GM23338 (cell line): ENCODE data around the gene MAGI1. TPM values are rescaled to one million over a fixed set of nuclear protein-coding genes. Genes with fewer than 3 reads are reported as not detected.

Source experiments
- ATAC-seq: fragments of 200-7000 bp; cut with Tn5 transposase; 3 replicates; pipeline ENCODE4 v1.9.1; 2020
- DNase-seq: peaks from one replicate; pipeline ENCODE4 v3.0.0-alpha.2; 2015; ENCODE audit warnings: low spot score
- H2AFZ ChIP-seq: fragments of 200-600 bp; sonication (generic); 2 replicates; pipeline ENCODE4 v1.8.0; 2016; ENCODE audit warnings: antibody characterized with exemption, mild to moderate bottlenecking, moderate library complexity
- H3F3A ChIP-seq: fragments of 200-600 bp; sonication (generic); replicated peaks from 2 replicates; pipeline ENCODE4 v1.8.0; 2017; ENCODE audit warnings: antibody characterized with exemption, mixed run types, low read depth
- H3K27ac ChIP-seq: fragments of 200-600 bp; sonication (generic); 2 replicates; pipeline ENCODE4 v1.6.1; 2016; ENCODE audit warnings: low read depth
- H3K27me3 ChIP-seq: fragments of 200-600 bp; sonication (generic); 2 replicates; pipeline ENCODE4 v1.8.0; 2016; ENCODE audit warnings: mild to moderate bottlenecking, mixed run types, moderate library complexity; ENCODE audit not compliant: insufficient read depth
- H3K36me3 ChIP-seq: fragments of 200-600 bp; sonication (generic); 2 replicates; pipeline ENCODE4 v1.8.0; 2016; ENCODE audit warnings: mild to moderate bottlenecking; ENCODE audit not compliant: insufficient read depth
- H3K4me1 ChIP-seq: fragments of 200-600 bp; sonication (generic); 2 replicates; pipeline ENCODE4 v1.8.0; 2016; ENCODE audit warnings: mild to moderate bottlenecking, moderate library complexity; ENCODE audit not compliant: insufficient read depth
- H3K4me2 ChIP-seq: fragments of 200-600 bp; sonication (generic); 2 replicates; pipeline ENCODE4 v1.7.1; 2017; ENCODE audit warnings: mixed run types
- H3K4me3 ChIP-seq: fragments of 200-600 bp; sonication (generic); 2 replicates; pipeline ENCODE4 v1.6.1; 2016; ENCODE audit warnings: mixed run types
- H3K79me2 ChIP-seq: fragments of 200-600 bp; sonication (generic); replicated peaks from 2 replicates; pipeline ENCODE4 v1.8.0; 2017; ENCODE audit warnings: mild to moderate bottlenecking; ENCODE audit not compliant: insufficient read depth
- H3K9me2 ChIP-seq: fragments of 200-600 bp; sonication (generic); 2 replicates; pipeline ENCODE4 v1.8.0; 2017; ENCODE audit not compliant: insufficient read depth
- H4K20me1 ChIP-seq: fragments of 200-600 bp; sonication (generic); replicated peaks from 2 replicates; pipeline ENCODE4 v1.8.0; 2017; ENCODE audit warnings: mild to moderate bottlenecking; ENCODE audit not compliant: insufficient read depth
- H3K27ac Mint-ChIP-seq: 2 replicates; pipeline ENCODE4 v1.8.0; 2020; ENCODE audit warnings: inconsistent platforms, mild to moderate bottlenecking, moderate library complexity, mixed read lengths
- H3K27me3 Mint-ChIP-seq: 3 replicates; pipeline ENCODE4 v1.8.0; 2022; ENCODE audit warnings: low read depth, mild to moderate bottlenecking, moderate library complexity, mixed read lengths, inconsistent platforms; ENCODE audit not compliant: insufficient read depth, poor library complexity
- H3K36me3 Mint-ChIP-seq: 3 replicates; pipeline ENCODE4 v1.8.0; 2021; ENCODE audit warnings: low read depth, mild to moderate bottlenecking, inconsistent platforms, moderate library complexity, mixed read lengths
- H3K4me1 Mint-ChIP-seq: 3 replicates; pipeline ENCODE4 v1.8.0; 2020; ENCODE audit warnings: mild to moderate bottlenecking, inconsistent platforms, mixed read lengths
- H3K4me3 Mint-ChIP-seq: 3 replicates; pipeline ENCODE4 v1.8.0; 2021; ENCODE audit warnings: moderate library complexity, mild to moderate bottlenecking, inconsistent platforms, mixed read lengths
- H3K9me3 Mint-ChIP-seq: 3 replicates; pipeline ENCODE4 v1.8.0; 2020; ENCODE audit warnings: moderate library complexity, mild to moderate bottlenecking, inconsistent platforms, mixed read lengths
- CREB1 ChIP-seq: fragments of 250-450 bp; sonication (Bioruptor Pico); IDR thresholded peaks from 2 replicates; pipeline ENCODE4 v1.5.0; 2020; ENCODE audit warnings: low read depth, mild to moderate bottlenecking, moderate library complexity
- CTCF ChIP-seq, 2 experiments: fragments of 200-600 bp in 1 of 2; sonication (generic) in 1 of 2; conservative IDR thresholded peaks; 2 replicates each; pipeline versions ENCODE4 v1.5.1 to v1.6.1; 2016 to 2017; ENCODE audit warnings: antibody characterized with exemption in 2 of 2, low read depth in 2 of 2, mild to moderate bottlenecking in 2 of 2, moderate library complexity in 1 of 2
- EZH2 ChIP-seq: fragments of 200-600 bp; sonication (generic); IDR thresholded peaks from one replicate; pipeline ENCODE4 v1.8.0; 2017; ENCODE audit warnings: antibody characterized with exemption, mild to moderate bottlenecking, low read depth; ENCODE audit not compliant: unreplicated experiment
- EZH2phosphoT487 ChIP-seq: fragments of 200-600 bp; sonication (generic); IDR thresholded peaks from one replicate; pipeline ENCODE4 v1.8.1; 2018; ENCODE audit warnings: antibody characterized with exemption; ENCODE audit not compliant: unreplicated experiment
- JUNB ChIP-seq: IDR thresholded peaks from one replicate; pipeline ENCODE4 v1.6.1; 2016; ENCODE audit warnings: antibody characterized with exemption; ENCODE audit not compliant: unreplicated experiment
- NANOG ChIP-seq: IDR thresholded peaks from 2 replicates; pipeline ENCODE4 v1.6.1; 2016; ENCODE audit warnings: antibody characterized with exemption, borderline replicate concordance
- POLR2AphosphoS5 ChIP-seq: IDR thresholded peaks from 2 replicates; pipeline ENCODE4 v1.6.1; 2016; ENCODE audit warnings: antibody characterized with exemption, low read depth
- STAT1 ChIP-seq: IDR thresholded peaks from one replicate; pipeline ENCODE4 v1.6.1; 2016; ENCODE audit warnings: antibody characterized with exemption; ENCODE audit not compliant: unreplicated experiment
- ZNF114 ChIP-seq: fragments of 250-450 bp; sonication (Bioruptor Pico); IDR thresholded peaks from 2 replicates; pipeline ENCODE4 v1.5.0; 2020; ENCODE audit warnings: mild to moderate bottlenecking, moderate library complexity
- ZNF331 ChIP-seq: fragments of 250-450 bp; sonication (Bioruptor Pico); IDR thresholded peaks from 2 replicates; pipeline ENCODE4 v1.5.0; 2020; ENCODE audit warnings: low read depth, mild to moderate bottlenecking, moderate library complexity
- ZNF462 ChIP-seq: fragments of 250-450 bp; sonication (Bioruptor Pico); IDR thresholded peaks from 2 replicates; pipeline ENCODE4 v1.5.0; 2020; ENCODE audit warnings: mild to moderate bottlenecking, moderate library complexity
- polyA plus RNA-seq: library from polyadenylated mRNA; unstranded; fragments of >200 nt; fragmentation: Nextera tagmentation; extraction: Ambion mirVana; gene quantifications from 2 replicates; pipeline ENCODE4 v1.2.1, GENCODE V29; 2016
- total RNA-seq: library from RNA; depleted of rRNA; stranded (reverse); fragments of >200 nt; shearing (Covaris generic); gene quantifications from 2 replicates; pipeline ENCODE4 v1.2.3, GENCODE V29; 2014
- TF ChIP-seq, protein P1 (sequence below): IDR thresholded peaks from one replicate; pipeline ENCODE4 v1.6.1; 2018; ENCODE audit warnings: antibody characterized with exemption; ENCODE audit not compliant: unreplicated experiment
- TF ChIP-seq, protein P2 (sequence below): IDR thresholded peaks from 2 replicates; pipeline ENCODE4 v1.6.1; 2016; ENCODE audit warnings: antibody characterized with exemption

MAGI1 gene
- total and polyA plus RNA-seq, 2 experiments from 2014 or later = 27.4 to 71.2 TPM

GRCh38 chr3:66066963-66067617, 28.4 kb upstream of the MAGI1 start:
- Mint-ChIP-seq H3K27ac (no peak overlapping the region), H3K4me1 (peaks cover 19% of the 10 kb centered on the region), H3K36me3 (peaks cover 8% of the 10 kb centered on the region; the same call in 2 of the 3 replicates), H3K27me3 (peaks cover 4% of the 10 kb centered on the region), H3K4me3 (no peak overlapping the region), H3K9me3 (peaks cover 10% of the 10 kb centered on the region; the same call in 2 of the 3 replicates)
- no peak; the same call in 2 of the 3 replicates for ATAC-seq
- Histone ChIP-seq H3K79me2 (no peaks in the 10 kb centered on the region), H3K4me1 (peaks cover 24% of the 10 kb centered on the region), H3K27me3 (no peaks in the 10 kb centered on the region), H3K4me3 (no peak overlapping the region), H3K27ac (no peak overlapping the region), H4K20me1 (no peaks in the 10 kb centered on the region), H2AFZ (peak overlapping the region; percentile 70; the same call in 1 of the 2 replicates), H3F3A (no peaks in the 10 kb centered on the region), H3K4me2 (no peak overlapping the region), H3K36me3 (no peaks in the 10 kb centered on the region), H3K9me2 (no peaks in the 10 kb centered on the region)
- no peak for TF ChIP-seq ZNF462 (CRISPR knock-in tag)
- TF ChIP-seq, protein P1, sequence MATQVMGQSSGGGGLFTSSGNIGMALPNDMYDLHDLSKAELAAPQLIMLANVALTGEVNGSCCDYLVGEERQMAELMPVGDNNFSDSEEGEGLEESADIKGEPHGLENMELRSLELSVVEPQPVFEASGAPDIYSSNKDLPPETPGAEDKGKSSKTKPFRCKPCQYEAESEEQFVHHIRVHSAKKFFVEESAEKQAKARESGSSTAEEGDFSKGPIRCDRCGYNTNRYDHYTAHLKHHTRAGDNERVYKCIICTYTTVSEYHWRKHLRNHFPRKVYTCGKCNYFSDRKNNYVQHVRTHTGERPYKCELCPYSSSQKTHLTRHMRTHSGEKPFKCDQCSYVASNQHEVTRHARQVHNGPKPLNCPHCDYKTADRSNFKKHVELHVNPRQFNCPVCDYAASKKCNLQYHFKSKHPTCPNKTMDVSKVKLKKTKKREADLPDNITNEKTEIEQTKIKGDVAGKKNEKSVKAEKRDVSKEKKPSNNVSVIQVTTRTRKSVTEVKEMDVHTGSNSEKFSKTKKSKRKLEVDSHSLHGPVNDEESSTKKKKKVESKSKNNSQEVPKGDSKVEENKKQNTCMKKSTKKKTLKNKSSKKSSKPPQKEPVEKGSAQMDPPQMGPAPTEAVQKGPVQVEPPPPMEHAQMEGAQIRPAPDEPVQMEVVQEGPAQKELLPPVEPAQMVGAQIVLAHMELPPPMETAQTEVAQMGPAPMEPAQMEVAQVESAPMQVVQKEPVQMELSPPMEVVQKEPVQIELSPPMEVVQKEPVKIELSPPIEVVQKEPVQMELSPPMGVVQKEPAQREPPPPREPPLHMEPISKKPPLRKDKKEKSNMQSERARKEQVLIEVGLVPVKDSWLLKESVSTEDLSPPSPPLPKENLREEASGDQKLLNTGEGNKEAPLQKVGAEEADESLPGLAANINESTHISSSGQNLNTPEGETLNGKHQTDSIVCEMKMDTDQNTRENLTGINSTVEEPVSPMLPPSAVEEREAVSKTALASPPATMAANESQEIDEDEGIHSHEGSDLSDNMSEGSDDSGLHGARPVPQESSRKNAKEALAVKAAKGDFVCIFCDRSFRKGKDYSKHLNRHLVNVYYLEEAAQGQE = no peak
- TF ChIP-seq ZNF114 = no peak
- TF ChIP-seq CREB1 (CRISPR knock-in tag) = no peak
- no peak for TF ChIP-seq POLR2AphosphoS5
- TF ChIP-seq EZH2 = no peak
- TF ChIP-seq, protein P2, sequence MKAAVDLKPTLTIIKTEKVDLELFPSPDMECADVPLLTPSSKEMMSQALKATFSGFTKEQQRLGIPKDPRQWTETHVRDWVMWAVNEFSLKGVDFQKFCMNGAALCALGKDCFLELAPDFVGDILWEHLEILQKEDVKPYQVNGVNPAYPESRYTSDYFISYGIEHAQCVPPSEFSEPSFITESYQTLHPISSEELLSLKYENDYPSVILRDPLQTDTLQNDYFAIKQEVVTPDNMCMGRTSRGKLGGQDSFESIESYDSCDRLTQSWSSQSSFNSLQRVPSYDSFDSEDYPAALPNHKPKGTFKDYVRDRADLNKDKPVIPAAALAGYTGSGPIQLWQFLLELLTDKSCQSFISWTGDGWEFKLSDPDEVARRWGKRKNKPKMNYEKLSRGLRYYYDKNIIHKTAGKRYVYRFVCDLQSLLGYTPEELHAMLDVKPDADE = no peak
- TF ChIP-seq ZNF331 (CRISPR knock-in tag) = no peak
- TF ChIP-seq JUNB = no peak
- TF ChIP-seq EZH2phosphoT487 = no peak
- no peak for TF ChIP-seq CTCF (conservative IDR thresholded peaks at IDR 0.05; ENCODE audit: low read depth in 2 of 2)
- no peak for TF ChIP-seq STAT1
- TF ChIP-seq NANOG = no peak
- no peak for DNase-seq
